ENCODE results near the gene PHETA2. TPM values are rescaled to one million over a fixed set of nuclear protein-coding genes. Genes with fewer than 3 reads are reported as not detected.

PHETA2 gene
- total RNA-seq, 1 experiment from 2014 or later: 0.22 TPM

GRCh38 chr22:42060489-42060888 is 13.6 kb upstream of the PHETA2 start:
- ChIA-PET RAD21 (ENCODE audit: low non-redundant PET in 1 of 2, low total read pairs in 2 of 2, uncharacterized antibody in 2 of 2, unreplicated experiment in 2 of 2) (no interaction called here), POLR2A (no interaction called here), CTCF (no interaction called here)
- Histone ChIP-seq H3K4me2 (ENCODE audit: low read length) (no peak overlapping the region), H3K79me2 (ENCODE audit: insufficient read depth, low read length) (no peaks in the 10 kb centered on the region), H3K9me2 (ENCODE audit: insufficient read depth) (no peaks in the 10 kb centered on the region), H3K9me3 (ENCODE audit: control insufficient read depth in 1 of 2, insufficient read depth in 1 of 2, low read depth in 1 of 2, low read length in 2 of 2) (peaks cover 7 to 24% of the 10 kb centered on the region in 2 experiments; a peak in 2 of 4 replicates), H4K20me1 (ENCODE audit: insufficient read depth) (no peaks in the 10 kb centered on the region), H3K27ac (ENCODE audit: low read depth, low read length) (no peak overlapping the region), H3K4me3 (replicated peaks in 1 of 2; ENCODE audit: low read depth in 1 of 2, low read length in 2 of 2) (no peak overlapping the region), H3K4me1 (ENCODE audit: control insufficient read depth in 1 of 2, insufficient read depth in 2 of 2, low read length in 2 of 2) (no peaks in the 10 kb centered on the region), H3K36me3 (ENCODE audit: control insufficient read depth in 1 of 2, insufficient read depth in 2 of 2, low read length in 2 of 2) (peaks cover 3 to 20% of the 10 kb centered on the region in 2 experiments), H3K27me3 (ENCODE audit: insufficient read depth, low read length) (no peaks in the 10 kb centered on the region), H2AFZ (ENCODE audit: low read depth, low read length, poor library complexity, severe bottlenecking) (no peak overlapping the region), H3K9ac (ENCODE audit: low read length) (no peak overlapping the region)
- ATAC-seq (no peak), DNase-seq (ENCODE audit: low read depth, low spot score) (no peak)
- TF ChIP-seq SP1 (IDR thresholded peaks at IDR 0.05; ENCODE audit: low read depth): no peak
- no peak for TF ChIP-seq ZFX (IDR thresholded peaks at IDR 0.05)
- TF ChIP-seq CBX3 (IDR thresholded peaks at IDR 0.05; ENCODE audit: low read depth): no peak
- TF ChIP-seq ELF1 (IDR thresholded peaks at IDR 0.05; ENCODE audit: borderline replicate concordance, low read depth): no peak
- TF ChIP-seq REST (IDR thresholded peaks at IDR 0.05; ENCODE audit: low read depth): no peak
- no peak for TF ChIP-seq POLR2AphosphoS5 (IDR thresholded peaks at IDR 0.05; ENCODE audit: low read depth, low read length)
- no peak for TF ChIP-seq RAD21 (IDR thresholded peaks at IDR 0.05; ENCODE audit: low read depth)
- no peak for TF ChIP-seq ZNF274 (IDR thresholded peaks at IDR 0.05; ENCODE audit: low read depth, low read length)
- no peak for TF ChIP-seq TCF7L2 (IDR thresholded peaks at IDR 0.05; ENCODE audit: borderline replicate concordance, extremely low read depth, insufficient read depth, insufficient read length)
- no peak for TF ChIP-seq POLR2A (IDR thresholded peaks at IDR 0.05; ENCODE audit: borderline replicate concordance, extremely low read depth, insufficient read depth, insufficient read length)
- no peak for TF ChIP-seq EGR1 (IDR thresholded peaks at IDR 0.05; ENCODE audit: low read depth)
- TF ChIP-seq MAX (IDR thresholded peaks at IDR 0.05): no peak
- TF ChIP-seq CEBPB (IDR thresholded peaks at IDR 0.05; ENCODE audit: low read depth): no peak
- no peak for TF ChIP-seq SIN3A (IDR thresholded peaks at IDR 0.05; ENCODE audit: low read depth)
- TF ChIP-seq EZH2 (IDR thresholded peaks at IDR 0.05): no peak
- no peak for TF ChIP-seq ZBTB33 (IDR thresholded peaks at IDR 0.05; ENCODE audit: extremely low read depth, insufficient replicate concordance, low read length)
- no peak for TF ChIP-seq SRF (IDR thresholded peaks at IDR 0.05; ENCODE audit: low read depth)
- intact Hi-C loops (cut with micrococcal nuclease): no loop called here
- BruUV-seq (replicated peaks): no TSS peak
